Measurements from ENCODE around the gene EVX1. TPM values are rescaled to one million over a fixed set of nuclear protein-coding genes. Genes with fewer than 3 reads are reported as not detected.

EVX1 gene
- total RNA-seq, 1 experiment from 2014 or later: 0.10 TPM

DNA sequence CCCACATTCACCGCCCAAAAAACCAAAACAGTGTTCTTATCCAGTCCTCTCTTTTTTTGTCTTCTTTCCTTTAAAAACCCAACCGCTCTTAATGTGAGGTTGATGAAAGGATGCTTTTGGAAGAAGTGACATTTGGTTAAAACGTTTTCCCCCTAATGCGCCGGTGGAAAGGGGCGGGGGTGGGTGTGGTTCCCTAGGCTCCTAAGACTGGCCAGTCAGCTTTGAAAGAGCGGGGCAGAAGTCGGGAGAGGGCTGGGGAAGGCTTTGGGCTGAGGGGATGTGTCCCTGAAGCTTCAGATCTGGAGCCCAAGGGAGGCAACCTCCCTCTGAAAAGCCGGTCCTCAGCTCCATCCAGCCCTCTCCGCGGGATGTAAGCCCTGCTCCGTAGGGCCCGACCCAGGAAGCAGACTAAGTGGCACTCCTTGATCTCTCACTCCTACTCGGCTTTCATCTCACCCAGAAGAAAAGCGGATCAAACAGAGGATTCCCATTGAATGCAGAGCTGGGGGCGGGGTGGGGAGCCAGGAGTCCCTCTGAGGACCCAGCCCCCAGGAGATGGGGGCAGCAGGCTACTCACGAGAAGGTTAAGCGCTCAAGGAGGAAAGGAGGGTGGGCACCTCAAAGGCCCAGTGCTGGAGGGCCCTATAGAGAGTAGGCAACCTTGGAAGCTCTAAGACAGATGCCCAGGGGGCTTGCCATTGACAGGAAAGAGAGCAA is 2.4 kb upstream of the EVX1 start:
- H3K4me1 ChIP-seq (ENCODE audit: control insufficient read depth, insufficient read depth, low read length): peaks cover 3% of the 10 kb centered on the region; the same call in 1 of the 2 replicates
- H3K36me3 ChIP-seq (ENCODE audit: control insufficient read depth, insufficient read depth, low read length): no peaks in the 10 kb centered on the region
- CTCF ChIA-PET: no interaction called here
- peaks cover 25% of the 10 kb centered on the region for H3K27me3 ChIP-seq (ENCODE audit: control insufficient read depth, insufficient read depth, low read length)
- intact Hi-C loops (cut with micrococcal nuclease; ENCODE audit: unreplicated experiment): no loop called here
- no TSS peak for BruUV-seq (replicated peaks)
- H3K27ac ChIP-seq (ENCODE audit: low read length): no peak overlapping the region
- DNase-seq (ENCODE audit: low read depth, low spot score) (no peak), ATAC-seq (no peak)
- no peak overlapping the region for H3K4me3 ChIP-seq (ENCODE audit: low read depth in 2 of 2, low read length in 2 of 2)
- no peak for TF ChIP-seq POLR2AphosphoS5 (IDR thresholded peaks at IDR 0.05; ENCODE audit: low read depth, low read length)
- no peak for TF ChIP-seq TCF7L2 (IDR thresholded peaks at IDR 0.05; ENCODE audit: low read depth, low read length)
- TF ChIP-seq, protein P1, sequence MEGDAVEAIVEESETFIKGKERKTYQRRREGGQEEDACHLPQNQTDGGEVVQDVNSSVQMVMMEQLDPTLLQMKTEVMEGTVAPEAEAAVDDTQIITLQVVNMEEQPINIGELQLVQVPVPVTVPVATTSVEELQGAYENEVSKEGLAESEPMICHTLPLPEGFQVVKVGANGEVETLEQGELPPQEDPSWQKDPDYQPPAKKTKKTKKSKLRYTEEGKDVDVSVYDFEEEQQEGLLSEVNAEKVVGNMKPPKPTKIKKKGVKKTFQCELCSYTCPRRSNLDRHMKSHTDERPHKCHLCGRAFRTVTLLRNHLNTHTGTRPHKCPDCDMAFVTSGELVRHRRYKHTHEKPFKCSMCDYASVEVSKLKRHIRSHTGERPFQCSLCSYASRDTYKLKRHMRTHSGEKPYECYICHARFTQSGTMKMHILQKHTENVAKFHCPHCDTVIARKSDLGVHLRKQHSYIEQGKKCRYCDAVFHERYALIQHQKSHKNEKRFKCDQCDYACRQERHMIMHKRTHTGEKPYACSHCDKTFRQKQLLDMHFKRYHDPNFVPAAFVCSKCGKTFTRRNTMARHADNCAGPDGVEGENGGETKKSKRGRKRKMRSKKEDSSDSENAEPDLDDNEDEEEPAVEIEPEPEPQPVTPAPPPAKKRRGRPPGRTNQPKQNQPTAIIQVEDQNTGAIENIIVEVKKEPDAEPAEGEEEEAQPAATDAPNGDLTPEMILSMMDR (IDR thresholded peaks at IDR 0.05): no peak
- no peak for TF ChIP-seq SIN3A (IDR thresholded peaks at IDR 0.05; ENCODE audit: borderline replicate concordance, insufficient read depth, low read depth, low read length)
- TF ChIP-seq, protein P2, sequence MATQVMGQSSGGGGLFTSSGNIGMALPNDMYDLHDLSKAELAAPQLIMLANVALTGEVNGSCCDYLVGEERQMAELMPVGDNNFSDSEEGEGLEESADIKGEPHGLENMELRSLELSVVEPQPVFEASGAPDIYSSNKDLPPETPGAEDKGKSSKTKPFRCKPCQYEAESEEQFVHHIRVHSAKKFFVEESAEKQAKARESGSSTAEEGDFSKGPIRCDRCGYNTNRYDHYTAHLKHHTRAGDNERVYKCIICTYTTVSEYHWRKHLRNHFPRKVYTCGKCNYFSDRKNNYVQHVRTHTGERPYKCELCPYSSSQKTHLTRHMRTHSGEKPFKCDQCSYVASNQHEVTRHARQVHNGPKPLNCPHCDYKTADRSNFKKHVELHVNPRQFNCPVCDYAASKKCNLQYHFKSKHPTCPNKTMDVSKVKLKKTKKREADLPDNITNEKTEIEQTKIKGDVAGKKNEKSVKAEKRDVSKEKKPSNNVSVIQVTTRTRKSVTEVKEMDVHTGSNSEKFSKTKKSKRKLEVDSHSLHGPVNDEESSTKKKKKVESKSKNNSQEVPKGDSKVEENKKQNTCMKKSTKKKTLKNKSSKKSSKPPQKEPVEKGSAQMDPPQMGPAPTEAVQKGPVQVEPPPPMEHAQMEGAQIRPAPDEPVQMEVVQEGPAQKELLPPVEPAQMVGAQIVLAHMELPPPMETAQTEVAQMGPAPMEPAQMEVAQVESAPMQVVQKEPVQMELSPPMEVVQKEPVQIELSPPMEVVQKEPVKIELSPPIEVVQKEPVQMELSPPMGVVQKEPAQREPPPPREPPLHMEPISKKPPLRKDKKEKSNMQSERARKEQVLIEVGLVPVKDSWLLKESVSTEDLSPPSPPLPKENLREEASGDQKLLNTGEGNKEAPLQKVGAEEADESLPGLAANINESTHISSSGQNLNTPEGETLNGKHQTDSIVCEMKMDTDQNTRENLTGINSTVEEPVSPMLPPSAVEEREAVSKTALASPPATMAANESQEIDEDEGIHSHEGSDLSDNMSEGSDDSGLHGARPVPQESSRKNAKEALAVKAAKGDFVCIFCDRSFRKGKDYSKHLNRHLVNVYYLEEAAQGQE (IDR thresholded peaks at IDR 0.05; ENCODE audit: insufficient read depth in 1 of 2, low read depth in 2 of 2, low read length in 1 of 2): no peak
- POLR2A ChIA-PET: no interaction called here
- no peaks in the 10 kb centered on the region for H3K9me3 ChIP-seq (ENCODE audit: control insufficient read depth, insufficient read depth, low read depth, low read length)
- in situ Hi-C loops (cut with HindIII; ENCODE audit: low pct_unique_long_range_greater_than_20kb, low sequenced_read_pairs): no loop called here

DNA sequence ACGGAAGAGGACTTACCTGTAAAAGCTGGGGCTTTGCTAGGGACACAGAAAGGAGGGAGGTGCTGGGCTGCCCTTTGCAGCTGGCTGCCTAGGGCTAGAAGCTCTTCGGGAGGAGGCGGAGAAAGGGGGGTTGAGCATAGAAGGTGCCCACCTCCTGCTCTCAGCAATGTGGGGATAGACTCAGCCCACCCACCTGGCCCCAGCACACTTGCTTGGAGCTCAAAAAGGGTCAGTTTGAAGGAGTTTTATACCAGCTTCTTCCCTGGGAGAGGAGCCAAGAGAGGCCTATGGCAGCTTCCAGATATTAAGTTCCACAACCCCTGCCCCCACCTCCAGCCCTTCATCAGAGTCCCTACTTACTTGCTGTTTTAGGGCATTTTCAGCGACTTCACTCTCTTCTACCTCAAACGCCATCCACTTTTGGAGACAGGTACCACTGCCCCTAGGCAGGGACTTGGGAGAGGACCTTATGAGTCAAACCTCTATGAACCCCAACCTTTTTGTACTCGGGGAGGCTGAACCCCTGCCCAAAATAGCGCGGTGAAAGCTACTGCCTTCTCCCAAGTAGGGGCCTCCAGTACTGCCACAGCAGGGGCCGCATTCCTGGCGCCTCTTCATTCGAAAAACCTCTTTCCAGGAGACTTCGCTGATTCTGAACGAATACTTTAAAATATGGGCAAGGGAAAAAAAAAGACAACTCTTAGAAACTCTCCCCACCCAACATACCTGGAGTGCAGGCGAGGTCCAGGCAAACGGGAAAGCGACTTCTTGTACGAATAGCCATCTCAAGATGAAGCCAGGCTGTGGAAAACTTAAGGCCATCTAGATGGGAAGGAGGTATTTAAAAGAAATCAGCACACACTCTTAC is 1.2 kb upstream of the EVX1 start:
- Histone ChIP-seq H3K27me3 (ENCODE audit: control insufficient read depth, insufficient read depth, low read length) (peaks cover 25% of the 10 kb centered on the region), H3K27ac (ENCODE audit: low read length) (no peak overlapping the region), H3K9me3 (ENCODE audit: control insufficient read depth, insufficient read depth, low read depth, low read length) (no peaks in the 10 kb centered on the region), H3K4me3 (ENCODE audit: low read depth in 2 of 2, low read length in 2 of 2) (no peak overlapping the region), H3K36me3 (ENCODE audit: control insufficient read depth, insufficient read depth, low read length) (no peaks in the 10 kb centered on the region), H3K4me1 (ENCODE audit: control insufficient read depth, insufficient read depth, low read length) (no peaks in the 10 kb centered on the region; the same call in none of the 2 replicates)
- ATAC-seq: no peak
- ChIA-PET POLR2A (no interaction called here), CTCF (no interaction called here)
- TF ChIP-seq TCF7L2 (IDR thresholded peaks at IDR 0.05; ENCODE audit: low read depth, low read length) (no peak), SIN3A (IDR thresholded peaks at IDR 0.05; ENCODE audit: borderline replicate concordance, insufficient read depth, low read depth, low read length) (no peak)
- TF ChIP-seq, protein P2 (IDR thresholded peaks at IDR 0.05; ENCODE audit: insufficient read depth in 1 of 2, low read depth in 2 of 2, low read length in 1 of 2): no peak
- TF ChIP-seq, protein P1 (IDR thresholded peaks at IDR 0.05): no peak
- in situ Hi-C loops (cut with HindIII; ENCODE audit: low pct_unique_long_range_greater_than_20kb, low sequenced_read_pairs): no loop called here
- no peak for DNase-seq (ENCODE audit: low read depth, low spot score)
- intact Hi-C loops (cut with micrococcal nuclease; ENCODE audit: unreplicated experiment): no loop called here
- no TSS peak for BruUV-seq (replicated peaks)

Data from Panc1 (cell line).